ENCODE results near the gene CUX1.

The CUX1 gene

DNA sequence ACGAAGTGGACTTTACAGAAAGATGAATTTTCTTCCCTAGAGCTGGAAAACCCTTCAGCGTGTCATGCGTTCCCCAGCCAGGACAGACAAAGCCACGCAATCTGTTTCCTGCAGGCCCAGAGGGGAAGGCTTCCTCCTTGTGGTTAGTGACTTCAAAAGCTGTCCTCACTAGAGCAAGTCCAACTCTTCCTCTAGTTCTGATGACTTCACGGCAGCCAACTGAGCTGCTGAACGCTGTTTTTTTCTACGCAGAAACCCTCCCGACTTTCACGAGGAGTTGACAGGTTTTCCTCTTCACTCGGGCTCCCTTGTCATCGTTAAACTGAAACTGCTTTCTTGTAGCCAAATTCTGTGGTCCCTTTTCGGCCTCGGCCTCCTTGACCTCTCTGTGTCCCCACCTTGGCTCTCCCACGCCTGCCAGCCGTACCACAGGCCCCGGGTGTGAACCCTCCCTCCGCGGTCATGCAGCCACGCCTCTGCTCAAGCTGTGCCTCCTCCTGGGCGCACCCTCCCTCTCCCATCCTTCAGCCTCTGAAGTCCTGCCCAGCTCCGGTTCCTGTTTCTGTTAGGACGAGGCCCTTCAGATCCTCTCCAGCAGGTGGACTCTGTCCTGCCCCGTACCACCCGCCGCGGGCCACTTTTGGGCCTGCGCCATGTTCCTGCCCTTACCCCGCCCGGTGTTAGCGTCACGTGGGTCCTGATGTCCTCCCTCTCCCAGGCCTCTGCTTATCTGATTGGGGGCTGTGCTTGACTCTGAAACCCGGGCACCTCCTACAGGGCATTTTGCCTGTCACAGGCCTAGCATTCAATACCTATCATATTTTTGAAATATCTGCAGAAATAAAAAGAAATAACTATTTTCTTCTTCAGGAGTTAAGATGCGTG is 39.3 kb downstream of the CUX1 start:
- WGBS, 2 experiments (ENCODE audit: insufficient coverage in 2 of 2), result 82% methylated on average over 25 to 30 of the region's 33 CpGs
- no peaks in the 10 kb centered on the region for H3K36me3 ChIP-seq (ENCODE audit: control insufficient read depth, insufficient read depth, low read length)
- no peaks in the 10 kb centered on the region for H3K9me3 ChIP-seq (ENCODE audit: control insufficient read depth, low read length)
- H3K4me1 ChIP-seq (ENCODE audit: control insufficient read depth, insufficient read depth, low read length, poor library complexity, severe bottlenecking), result peaks cover 38% of the 10 kb centered on the region
- no peak overlapping the region for H3K4me3 ChIP-seq (ENCODE audit: extremely low read depth, insufficient read depth, low read length, poor library complexity, severe bottlenecking)
- peak overlapping the region; percentile 74 for H3K27ac ChIP-seq (ENCODE audit: low read depth, low read length, severe bottlenecking)

- H3K27ac ChIP-seq (ENCODE audit: low read depth, low read length, severe bottlenecking), result no peak overlapping the region
- H3K4me3 ChIP-seq (ENCODE audit: extremely low read depth, insufficient read depth, low read length, poor library complexity, severe bottlenecking), result no peak overlapping the region
- WGBS, 2 experiments (ENCODE audit: insufficient coverage in 2 of 2), result 95 to 97% methylated on average over 9 to 10 of the region's 11 CpGs
- peaks cover 38% of the 10 kb centered on the region for H3K4me1 ChIP-seq (ENCODE audit: control insufficient read depth, insufficient read depth, low read length, poor library complexity, severe bottlenecking)
- no peaks in the 10 kb centered on the region for H3K9me3 ChIP-seq (ENCODE audit: control insufficient read depth, low read length)
- H3K36me3 ChIP-seq (ENCODE audit: control insufficient read depth, insufficient read depth, low read length), result no peaks in the 10 kb centered on the region
These were observed 40.0 kb downstream of the CUX1 start for GRCh38 chr7:101857358-101857811.

GRCh38 chr7:101858437-101859385 is 41.3 kb downstream of the CUX1 start:
- Histone ChIP-seq H3K27ac (ENCODE audit: low read depth, low read length, severe bottlenecking) (no peak overlapping the region), H3K4me3 (ENCODE audit: extremely low read depth, insufficient read depth, low read length, poor library complexity, severe bottlenecking) (no peak overlapping the region), H3K4me1 (ENCODE audit: control insufficient read depth, insufficient read depth, low read length, poor library complexity, severe bottlenecking) (peaks cover 38% of the 10 kb centered on the region), H3K9me3 (ENCODE audit: control insufficient read depth, low read length) (no peaks in the 10 kb centered on the region), H3K36me3 (ENCODE audit: control insufficient read depth, insufficient read depth, low read length) (no peaks in the 10 kb centered on the region)
- 88 to 92% methylated on average over 13 to 17 of the region's 20 CpGs for WGBS, 2 experiments (ENCODE audit: insufficient coverage in 2 of 2)

- Histone ChIP-seq H3K4me3 (ENCODE audit: extremely low read depth, insufficient read depth, low read length, poor library complexity, severe bottlenecking) (no peak overlapping the region), H3K27ac (ENCODE audit: low read depth, low read length, severe bottlenecking) (no peak overlapping the region), H3K9me3 (ENCODE audit: control insufficient read depth, low read length) (no peaks in the 10 kb centered on the region), H3K4me1 (ENCODE audit: control insufficient read depth, insufficient read depth, low read length, poor library complexity, severe bottlenecking) (peaks cover 38% of the 10 kb centered on the region), H3K36me3 (ENCODE audit: control insufficient read depth, insufficient read depth, low read length) (peaks cover 5% of the 10 kb centered on the region)
- WGBS, 2 experiments (ENCODE audit: insufficient coverage in 2 of 2), result 89 to 90% methylated on average over 2 to 5 of the region's 5 CpGs
These were observed 42.1 kb downstream of the CUX1 start for GRCh38 chr7:101859411-101860106.

DNA sequence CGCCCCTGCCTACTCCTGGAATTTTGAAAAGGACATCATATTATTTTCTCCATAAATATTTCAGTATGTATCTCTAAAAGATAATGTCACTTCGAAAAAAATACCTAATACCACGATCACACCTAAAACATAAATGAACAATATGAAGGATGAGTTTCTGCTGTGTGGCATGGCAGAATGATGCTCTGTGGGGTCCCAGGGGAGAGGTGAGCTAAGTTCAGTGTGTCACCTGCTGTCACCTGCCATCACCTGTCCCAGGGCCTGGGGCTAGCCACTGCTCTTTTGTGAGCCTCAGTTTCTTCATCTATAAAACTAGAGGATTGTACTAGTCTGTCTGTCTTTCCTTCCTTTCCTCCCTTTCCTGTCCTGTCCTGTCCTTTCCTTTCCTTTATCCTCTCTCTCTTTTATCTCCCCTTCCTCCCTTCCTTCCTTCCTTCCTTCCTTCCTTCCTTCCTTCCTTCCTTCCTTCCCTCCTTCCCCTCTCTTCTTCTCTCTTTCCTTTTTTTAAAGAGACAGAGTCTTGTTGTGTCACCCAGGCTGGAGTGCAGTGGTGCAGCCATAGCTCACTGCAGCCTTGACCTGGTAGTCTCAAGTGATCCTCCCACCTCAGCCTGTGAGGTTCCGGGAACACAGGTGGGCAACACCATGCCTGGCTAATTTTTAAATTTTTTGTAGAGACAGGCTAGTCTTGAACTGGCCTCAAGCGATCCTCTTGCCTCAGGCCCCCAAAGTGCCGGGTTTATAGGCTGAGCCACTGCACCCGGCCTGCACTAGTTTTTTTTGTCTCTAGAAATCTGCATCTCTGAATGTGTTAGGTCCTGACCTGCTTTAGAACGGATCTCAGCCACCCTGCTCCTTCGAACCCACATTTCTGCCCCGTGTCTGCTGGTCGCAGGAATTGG is 43.1 kb downstream of the CUX1 start:
- Histone ChIP-seq H3K36me3 (ENCODE audit: control insufficient read depth, insufficient read depth, low read length) (peaks cover 13% of the 10 kb centered on the region), H3K9me3 (ENCODE audit: control insufficient read depth, low read length) (no peaks in the 10 kb centered on the region), H3K4me1 (ENCODE audit: control insufficient read depth, insufficient read depth, low read length, poor library complexity, severe bottlenecking) (peaks cover 32% of the 10 kb centered on the region), H3K4me3 (ENCODE audit: extremely low read depth, insufficient read depth, low read length, poor library complexity, severe bottlenecking) (no peak overlapping the region), H3K27ac (ENCODE audit: low read depth, low read length, severe bottlenecking) (no peak overlapping the region)
- 59 to 62% methylated on average over 8 of the region's 11 CpGs for WGBS, 2 experiments (ENCODE audit: insufficient coverage in 2 of 2)

GRCh38 chr7:101861218-101861775 is 43.9 kb downstream of the CUX1 start:
- peaks cover 20% of the 10 kb centered on the region for H3K36me3 ChIP-seq (ENCODE audit: control insufficient read depth, insufficient read depth, low read length)
- no peaks in the 10 kb centered on the region for H3K9me3 ChIP-seq (ENCODE audit: control insufficient read depth, low read length)
- WGBS, 2 experiments (ENCODE audit: insufficient coverage in 2 of 2), result 71 to 83% methylated on average over 6 to 7 of the region's 8 CpGs
- peaks cover 26% of the 10 kb centered on the region for H3K4me1 ChIP-seq (ENCODE audit: control insufficient read depth, insufficient read depth, low read length, poor library complexity, severe bottlenecking)
- no peak overlapping the region for H3K4me3 ChIP-seq (ENCODE audit: extremely low read depth, insufficient read depth, low read length, poor library complexity, severe bottlenecking)
- H3K27ac ChIP-seq (ENCODE audit: low read depth, low read length, severe bottlenecking), result no peak overlapping the region

DNA sequence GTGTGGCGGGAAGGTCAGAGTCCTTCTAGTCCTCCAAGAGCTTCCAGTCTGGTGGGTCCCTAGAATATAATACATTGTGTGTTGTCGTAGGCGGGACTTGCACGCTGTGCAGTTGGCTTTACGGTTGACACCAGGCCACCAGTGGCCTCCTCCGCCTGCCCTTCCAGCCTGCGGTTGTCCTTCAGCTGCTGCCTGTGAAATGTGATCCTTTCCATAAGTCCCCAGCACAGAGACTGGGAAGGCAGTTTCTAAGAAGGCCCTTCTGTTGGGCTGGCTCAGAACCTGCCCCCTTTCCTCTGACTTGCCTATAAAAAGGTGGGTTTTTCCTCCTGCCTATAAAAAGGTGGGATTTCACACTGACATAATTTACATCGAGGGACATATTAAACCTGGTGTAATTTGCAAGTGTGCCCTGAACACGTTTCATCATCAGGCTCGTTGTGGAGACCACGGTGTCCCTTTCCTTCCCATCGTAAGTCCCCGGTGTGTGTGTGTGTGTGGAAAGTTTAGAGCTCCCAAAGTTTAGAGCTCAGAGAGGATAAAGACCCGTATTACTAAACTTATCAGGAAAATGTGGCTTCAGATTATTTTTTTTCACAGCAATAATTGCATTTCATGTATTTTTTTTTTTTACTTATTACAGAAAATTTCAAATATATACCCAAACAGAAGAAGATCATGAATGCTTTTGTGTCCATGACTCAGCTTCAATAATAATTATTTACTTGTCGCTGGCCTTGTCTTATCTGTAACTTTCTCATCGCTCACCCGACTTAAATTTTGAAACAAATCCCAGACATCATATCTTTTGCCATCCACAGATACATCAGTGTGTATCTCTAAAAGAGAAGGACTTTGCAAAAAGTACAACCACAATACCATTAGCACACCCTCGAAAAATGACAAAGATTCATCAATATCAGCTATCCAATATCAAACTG is 45.1 kb downstream of the CUX1 start:
- Histone ChIP-seq H3K4me1 (ENCODE audit: control insufficient read depth, insufficient read depth, low read length, poor library complexity, severe bottlenecking) (peaks cover 18% of the 10 kb centered on the region), H3K27ac (ENCODE audit: low read depth, low read length, severe bottlenecking) (no peak overlapping the region), H3K36me3 (ENCODE audit: control insufficient read depth, insufficient read depth, low read length) (peaks cover 20% of the 10 kb centered on the region), H3K4me3 (ENCODE audit: extremely low read depth, insufficient read depth, low read length, poor library complexity, severe bottlenecking) (no peak overlapping the region), H3K9me3 (ENCODE audit: control insufficient read depth, low read length) (no peaks in the 10 kb centered on the region)
- WGBS, 2 experiments (ENCODE audit: insufficient coverage in 2 of 2), result 77 to 80% methylated on average over 11 of the region's 18 CpGs

DNA sequence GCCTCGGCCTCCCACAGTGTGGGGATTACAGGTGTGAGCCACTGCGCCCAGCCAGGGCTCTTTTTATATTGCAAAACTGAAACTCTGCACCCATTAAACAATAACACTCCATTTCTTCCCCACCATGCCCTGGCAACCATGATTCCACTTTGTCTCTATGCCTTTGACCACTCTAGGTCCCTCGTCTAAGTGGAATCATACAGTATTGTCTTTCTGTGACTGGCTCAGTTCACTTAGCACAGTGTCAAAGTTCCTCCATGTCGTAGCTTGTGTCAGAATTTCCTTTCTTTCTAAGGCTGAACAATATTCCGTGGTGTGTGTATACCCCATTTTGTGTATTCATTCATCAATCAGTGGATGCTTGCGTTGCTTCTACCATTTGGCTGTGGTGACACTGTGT is 46.2 kb downstream of the CUX1 start:
- WGBS, 2 experiments (ENCODE audit: insufficient coverage in 2 of 2), result 95 to 100% methylated on average over 5 of the region's 6 CpGs
- Histone ChIP-seq H3K36me3 (ENCODE audit: control insufficient read depth, insufficient read depth, low read length) (peaks cover 20% of the 10 kb centered on the region), H3K9me3 (ENCODE audit: control insufficient read depth, low read length) (no peaks in the 10 kb centered on the region), H3K4me3 (ENCODE audit: extremely low read depth, insufficient read depth, low read length, poor library complexity, severe bottlenecking) (no peak overlapping the region), H3K4me1 (ENCODE audit: control insufficient read depth, insufficient read depth, low read length, poor library complexity, severe bottlenecking) (peaks cover 16% of the 10 kb centered on the region), H3K27ac (ENCODE audit: low read depth, low read length, severe bottlenecking) (no peak overlapping the region)

- no peaks in the 10 kb centered on the region for H3K9me3 ChIP-seq (ENCODE audit: control insufficient read depth, low read length)
- no peak overlapping the region for H3K27ac ChIP-seq (ENCODE audit: low read depth, low read length, severe bottlenecking)
- H3K36me3 ChIP-seq (ENCODE audit: control insufficient read depth, insufficient read depth, low read length), result peaks cover 20% of the 10 kb centered on the region
- 60 to 65% methylated on average over 2 to 3 of the region's 4 CpGs for WGBS, 2 experiments (ENCODE audit: insufficient coverage in 2 of 2)
- peaks cover 12% of the 10 kb centered on the region for H3K4me1 ChIP-seq (ENCODE audit: control insufficient read depth, insufficient read depth, low read length, poor library complexity, severe bottlenecking)
- no peak overlapping the region for H3K4me3 ChIP-seq (ENCODE audit: extremely low read depth, insufficient read depth, low read length, poor library complexity, severe bottlenecking)
These were observed 46.6 kb downstream of the CUX1 start for GRCh38 chr7:101864039-101864438.

Measured in mesodermal cell (in vitro differentiated cells).